Fibroblast of lung (primary cell): ENCODE data around the gene CLSTN1.

Experiments used
- CTCF ChIP-seq, 2 donors: IDR thresholded peaks in 1 of 2; conservative IDR thresholded peaks in 1 of 2; 1 replicate in 1 of 2; 2 replicates in 1 of 2; pipeline ENCODE4 v1.5.1; 2011 to 2012; ENCODE audit warnings: low read length in 2 of 2, control low read depth in 1 of 2, inconsistent platforms in 1 of 2, low read depth in 1 of 2, mild to moderate bottlenecking in 1 of 2
- EZH2 ChIP-seq: IDR thresholded peaks from 2 replicates; pipeline ENCODE4 v1.5.1; 2012; ENCODE audit warnings: low read length, control low read depth, mild to moderate bottlenecking; ENCODE audit errors: missing control alignments

GRCh38 chr1:9691108-9691445 is 132.7 kb downstream of the CLSTN1 start:
- TF ChIP-seq CTCF (conservative IDR thresholded peaks at IDR 0.05 in 1 of 2, IDR thresholded peaks at IDR 0.05 in 1 of 2; ENCODE audit: low read depth in 1 of 2, low read length in 2 of 2) = no peak
- TF ChIP-seq EZH2 = no peak
